Measurements from ENCODE around the gene PRR19.
A peak's percentile ranks its signal among the peaks of the same experiment; 100 is the strongest.

DNA sequence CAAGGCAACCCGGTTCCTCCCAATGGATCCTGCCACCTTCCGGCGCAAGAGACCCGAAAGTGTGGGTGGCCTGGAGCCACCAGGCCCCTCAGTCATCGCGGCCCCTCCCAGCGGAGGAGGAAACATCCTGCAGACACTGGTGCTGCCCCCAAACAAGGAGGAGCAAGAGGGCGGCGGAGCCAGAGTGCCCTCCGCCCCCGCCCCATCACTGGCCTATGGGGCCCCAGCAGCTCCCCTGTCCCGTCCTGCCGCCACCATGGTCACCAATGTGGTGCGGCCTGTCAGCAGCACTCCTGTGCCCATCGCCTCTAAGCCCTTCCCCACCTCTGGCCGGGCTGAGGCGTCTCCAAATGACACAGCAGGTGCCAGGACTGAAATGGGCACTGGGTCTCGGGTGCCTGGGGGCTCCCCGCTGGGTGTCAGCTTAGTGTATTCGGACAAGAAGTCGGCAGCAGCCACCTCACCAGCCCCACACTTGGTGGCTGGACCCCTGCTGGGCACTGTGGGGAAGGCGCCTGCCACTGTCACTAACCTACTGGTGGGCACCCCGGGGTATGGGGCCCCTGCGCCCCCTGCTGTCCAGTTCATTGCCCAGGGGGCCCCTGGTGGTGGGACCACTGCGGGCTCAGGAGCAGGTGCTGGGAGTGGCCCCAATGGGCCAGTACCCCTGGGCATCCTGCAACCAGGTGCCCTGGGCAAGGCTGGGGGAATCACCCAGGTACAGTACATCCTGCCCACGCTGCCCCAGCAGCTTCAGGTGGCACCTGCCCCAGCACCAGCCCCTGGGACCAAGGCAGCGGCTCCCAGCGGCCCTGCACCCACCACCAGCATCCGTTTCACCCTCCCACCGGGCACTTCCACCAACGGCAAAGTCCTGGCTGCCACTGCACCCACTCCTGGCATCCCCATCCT, 11.2 kb upstream of the PRR19 start:
- TF ChIP-seq CTCF (conservative IDR thresholded peaks at IDR 0.05; ENCODE audit: low read length) = peak; percentile 98
- TF ChIP-seq EZH2phosphoT487 (IDR thresholded peaks at IDR 0.05; ENCODE audit: borderline replicate concordance) = no peak
